ENCODE measurements around the gene COMMD4.
"Not testable (repeated sequence)": the region's sequence is repeated elsewhere in the genome, so short reads cannot be mapped to it uniquely, and the experiment has no call there.

Gene COMMD4

GRCh38 chr15:75335705-75336355 lies at the start of gene COMMD4:
COMMD4 (plus strand) TSS chr15:75336063; CDS start chr15:75336090, 27 bp downstream.
- DNase-seq (ENCODE audit: low read depth, low spot score): peak; percentile 67

GRCh38 chr15:75293660-75294059 lies 42.2 kb upstream of the COMMD4 start:
- not testable (repeated sequence) for DNase-seq (ENCODE audit: low read depth, low spot score)

GRCh38 chr15:75298541-75299310 lies 37.1 kb upstream of the COMMD4 start:
- DNase-seq (ENCODE audit: low read depth, low spot score): not testable (repeated sequence)

GRCh38 chr15:75299311-75299688 lies 36.6 kb upstream of the COMMD4 start:
- DNase-seq (ENCODE audit: low read depth, low spot score): not testable (repeated sequence)

- not testable (repeated sequence) for DNase-seq (ENCODE audit: low read depth, low spot score)
These were observed 35.8 kb upstream of the COMMD4 start for GRCh38 chr15:75300026-75300425.

- DNase-seq (ENCODE audit: low read depth, low spot score): no peak
These were observed 33.5 kb upstream of the COMMD4 start for GRCh38 chr15:75302318-75302717.

GRCh38 chr15:75302753-75303152 lies 33.1 kb upstream of the COMMD4 start:
- DNase-seq (ENCODE audit: low read depth, low spot score): not testable (repeated sequence)

- DNase-seq (ENCODE audit: low read depth, low spot score): no peak
These were observed 29.7 kb upstream of the COMMD4 start for GRCh38 chr15:75306188-75306587.

GRCh38 chr15:75307778-75308390 lies 28.0 kb upstream of the COMMD4 start:
- no peak for DNase-seq (ENCODE audit: low read depth, low spot score)

GRCh38 chr15:75309711-75310110 lies 26.2 kb upstream of the COMMD4 start:
- no peak for DNase-seq (ENCODE audit: low read depth, low spot score)

GRCh38 chr15:75312548-75312947 lies 23.3 kb upstream of the COMMD4 start:
- not testable (repeated sequence) for DNase-seq (ENCODE audit: low read depth, low spot score)

GRCh38 chr15:75313116-75313845 lies 22.6 kb upstream of the COMMD4 start:
- no peak for DNase-seq (ENCODE audit: low read depth, low spot score)

- no peak for DNase-seq (ENCODE audit: low read depth, low spot score)
These were observed 21.1 kb upstream of the COMMD4 start for GRCh38 chr15:75314552-75315290.

- DNase-seq (ENCODE audit: low read depth, low spot score): not testable (repeated sequence)
These were observed 16.5 kb upstream of the COMMD4 start for GRCh38 chr15:75319231-75319897.

GRCh38 chr15:75321711-75322110 lies 14.2 kb upstream of the COMMD4 start:
- DNase-seq (ENCODE audit: low read depth, low spot score): no peak

GRCh38 chr15:75325922-75326321 lies 9.9 kb upstream of the COMMD4 start:
- DNase-seq (ENCODE audit: low read depth, low spot score): no peak

- DNase-seq (ENCODE audit: low read depth, low spot score): no peak
These were observed 8.9 kb upstream of the COMMD4 start for GRCh38 chr15:75327005-75327404.

- DNase-seq (ENCODE audit: low read depth, low spot score): no peak
These were observed 8.4 kb upstream of the COMMD4 start for GRCh38 chr15:75327491-75327890.

GRCh38 chr15:75328493-75329314 lies 7.2 kb upstream of the COMMD4 start:
- DNase-seq (ENCODE audit: low read depth, low spot score): no peak

- no peak for DNase-seq (ENCODE audit: low read depth, low spot score)
These were observed 6.3 kb upstream of the COMMD4 start for GRCh38 chr15:75329571-75329970.
